ENCODE data around the gene SDF4.

DNA sequence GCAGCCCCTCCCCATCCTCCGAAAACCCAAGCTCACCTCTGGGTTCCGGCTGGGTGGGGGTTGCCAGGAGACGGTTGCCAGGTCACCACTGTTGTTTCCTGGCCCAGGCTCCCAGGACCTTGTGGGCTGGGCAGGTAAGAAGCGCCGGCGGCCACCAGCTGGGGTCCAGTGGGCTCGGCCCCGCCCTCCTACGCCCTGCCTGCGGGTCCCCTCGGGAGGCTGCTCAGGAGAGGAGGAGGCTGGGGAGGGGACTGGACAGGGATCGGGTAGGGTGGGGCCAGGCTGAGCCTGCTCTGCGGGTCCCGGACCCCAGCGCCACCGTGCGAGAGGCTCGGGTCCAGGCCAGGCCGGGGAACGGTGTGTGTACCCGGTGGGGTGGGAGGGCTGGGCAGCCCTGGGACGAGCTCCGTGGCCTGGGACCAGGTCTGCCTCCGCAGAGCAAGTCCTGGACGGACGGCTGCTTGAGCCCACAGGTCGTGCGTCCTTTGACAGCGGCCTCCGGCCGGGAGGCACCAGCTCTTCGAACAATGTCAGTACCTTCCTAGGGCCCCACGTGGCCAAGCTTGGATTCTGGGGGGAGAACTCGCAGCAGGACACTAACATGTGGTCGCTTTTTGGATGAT, 57.9 kb downstream of the SDF4 start, which contains the start of gene TTLL10:
- TF ChIP-seq, protein P1, sequence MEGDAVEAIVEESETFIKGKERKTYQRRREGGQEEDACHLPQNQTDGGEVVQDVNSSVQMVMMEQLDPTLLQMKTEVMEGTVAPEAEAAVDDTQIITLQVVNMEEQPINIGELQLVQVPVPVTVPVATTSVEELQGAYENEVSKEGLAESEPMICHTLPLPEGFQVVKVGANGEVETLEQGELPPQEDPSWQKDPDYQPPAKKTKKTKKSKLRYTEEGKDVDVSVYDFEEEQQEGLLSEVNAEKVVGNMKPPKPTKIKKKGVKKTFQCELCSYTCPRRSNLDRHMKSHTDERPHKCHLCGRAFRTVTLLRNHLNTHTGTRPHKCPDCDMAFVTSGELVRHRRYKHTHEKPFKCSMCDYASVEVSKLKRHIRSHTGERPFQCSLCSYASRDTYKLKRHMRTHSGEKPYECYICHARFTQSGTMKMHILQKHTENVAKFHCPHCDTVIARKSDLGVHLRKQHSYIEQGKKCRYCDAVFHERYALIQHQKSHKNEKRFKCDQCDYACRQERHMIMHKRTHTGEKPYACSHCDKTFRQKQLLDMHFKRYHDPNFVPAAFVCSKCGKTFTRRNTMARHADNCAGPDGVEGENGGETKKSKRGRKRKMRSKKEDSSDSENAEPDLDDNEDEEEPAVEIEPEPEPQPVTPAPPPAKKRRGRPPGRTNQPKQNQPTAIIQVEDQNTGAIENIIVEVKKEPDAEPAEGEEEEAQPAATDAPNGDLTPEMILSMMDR (conservative IDR thresholded peaks at IDR 0.05; ENCODE audit: low read depth, low read length) = no peak
- TF ChIP-seq POLR2A (IDR thresholded peaks at IDR 0.05; ENCODE audit: low read depth, low read length) (no peak), MAFK (IDR thresholded peaks at IDR 0.05; ENCODE audit: low read depth, low read length) (no peak), FOS (IDR thresholded peaks at IDR 0.05; ENCODE audit: low read depth, low read length) (no peak), MXI1 (IDR thresholded peaks at IDR 0.05; ENCODE audit: borderline replicate concordance, low read depth, low read length) (no peak), MAZ (IDR thresholded peaks at IDR 0.05; ENCODE audit: borderline replicate concordance, low read depth, low read length) (no peak), RCOR1 (IDR thresholded peaks at IDR 0.05; ENCODE audit: insufficient replicate concordance, low read length) (no peak), RAD21 (IDR thresholded peaks at IDR 0.05; ENCODE audit: low read length) (no peak), SMC3 (IDR thresholded peaks at IDR 0.05; ENCODE audit: low read depth, low read length) (no peak), RFX5 (IDR thresholded peaks at IDR 0.05; ENCODE audit: low read depth, low read length) (no peak), BHLHE40 (IDR thresholded peaks at IDR 0.05; ENCODE audit: low read depth, low read length) (no peak), CEBPB (IDR thresholded peaks at IDR 0.05; ENCODE audit: low read depth, low read length) (no peak), NFE2L2 (IDR thresholded peaks at IDR 0.05; ENCODE audit: low read depth, low read length) (no peak)
- TF ChIP-seq, protein P2, sequence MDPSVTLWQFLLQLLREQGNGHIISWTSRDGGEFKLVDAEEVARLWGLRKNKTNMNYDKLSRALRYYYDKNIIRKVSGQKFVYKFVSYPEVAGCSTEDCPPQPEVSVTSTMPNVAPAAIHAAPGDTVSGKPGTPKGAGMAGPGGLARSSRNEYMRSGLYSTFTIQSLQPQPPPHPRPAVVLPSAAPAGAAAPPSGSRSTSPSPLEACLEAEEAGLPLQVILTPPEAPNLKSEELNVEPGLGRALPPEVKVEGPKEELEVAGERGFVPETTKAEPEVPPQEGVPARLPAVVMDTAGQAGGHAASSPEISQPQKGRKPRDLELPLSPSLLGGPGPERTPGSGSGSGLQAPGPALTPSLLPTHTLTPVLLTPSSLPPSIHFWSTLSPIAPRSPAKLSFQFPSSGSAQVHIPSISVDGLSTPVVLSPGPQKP (IDR thresholded peaks at IDR 0.05; ENCODE audit: borderline replicate concordance, low read depth, low read length) = no peak

All from IMR-90 (cell line).